Astrocyte of the spinal cord (primary cell): ENCODE results near the gene RABL3.

ENCODE experiments used
- DNase-seq: peaks from one replicate; pipeline ENCODE4 v3.0.0; 2011; ENCODE audit warnings: low read depth, low spot score
- H3K4me3 ChIP-seq: 2 replicates; pipeline ENCODE4 v1.5.1; 2011; ENCODE audit warnings: low read depth, mild to moderate bottlenecking, low read length, moderate library complexity
- CTCF ChIP-seq: IDR thresholded peaks from 2 replicates; pipeline ENCODE4 v1.5.1; 2012; ENCODE audit warnings: low read depth, mild to moderate bottlenecking, low read length, inconsistent platforms
- in situ Hi-C: cut with HindIII; loops from 2 replicates; pipeline ENCODE4 v1.10.0; 2017; ENCODE audit warnings: low sequenced_read_pairs

Gene RABL3

GRCh38 chr3:120688121-120688520, 54.2 kb downstream of the RABL3 start:
- H3K4me3 ChIP-seq = no peak overlapping the region
- no peak for TF ChIP-seq CTCF
- peak; percentile 55 for DNase-seq
- in situ Hi-C loops = no loop called here

GRCh38 chr3:120685411-120685810, 56.9 kb downstream of the RABL3 start:
- no peak for TF ChIP-seq CTCF
- DNase-seq = no peak
- in situ Hi-C loops = no loop called here
- no peak overlapping the region for H3K4me3 ChIP-seq

- in situ Hi-C loops = no loop called here
- TF ChIP-seq CTCF = no peak
Measured at GRCh38 chr3:120684896-120685295, 57.4 kb downstream of the RABL3 start.

GRCh38 chr3:120683671-120684301, 58.5 kb downstream of the RABL3 start:
- no peak for DNase-seq
- in situ Hi-C loops = no loop called here
- no peak overlapping the region for H3K4me3 ChIP-seq
- no peak for TF ChIP-seq CTCF

More at GRCh38 chr3:120684896-120685295, 57.4 kb downstream of the RABL3 start:
- DNase-seq = no peak
- H3K4me3 ChIP-seq = no peak overlapping the region

GRCh38 chr3:120683213-120683612, 59.1 kb downstream of the RABL3 start:
- H3K4me3 ChIP-seq = no peak overlapping the region
- no peak for DNase-seq
- TF ChIP-seq CTCF = no peak
- in situ Hi-C loops = no loop called here

- no peak within 1 kb of the TSS for H3K4me3 ChIP-seq
- TF ChIP-seq CTCF = no peak
- in situ Hi-C loops = no loop called here
- DNase-seq = no peak
Measured at GRCh38 chr3:120682095-120682681, 60.1 kb downstream of the RABL3 start, which contains the start of gene HGD. HGD (minus strand) TSS chr3:120682239; CDS start chr3:120682111, 128 bp downstream.
